C4-2B (cell line): Measurements from ENCODE around the gene ITPKC.

ENCODE experiments used
- CTCF ChIP-seq: fragments of 450-650 bp; conservative IDR thresholded peaks from 2 replicates; pipeline ENCODE4 v1.5.1; 2017; ENCODE audit warnings: mild to moderate bottlenecking
- ZFX ChIP-seq: fragments of 450-650 bp; IDR thresholded peaks from 2 replicates; pipeline ENCODE4 v1.6.1; 2017

GRCh38 chr19:40777645-40777936 is 60.7 kb downstream of the ITPKC start:
- TF ChIP-seq CTCF (no peak), ZFX (no peak)
